ENCODE results near the gene RNPEPL1. TPM values are rescaled to one million over a fixed set of nuclear protein-coding genes. Genes with fewer than 3 reads are reported as not detected.

The RNPEPL1 gene
- total RNA-seq, 1 experiment from 2014 or later: 8.4 TPM

GRCh38 chr2:240629619-240629967, 61.3 kb downstream of the RNPEPL1 start:
- H3K9me3 ChIP-seq (replicated peaks): peaks cover 11% of the 10 kb centered on the region
- no peak for DNase-seq

GRCh38 chr2:240629968-240630770, 61.9 kb downstream of the RNPEPL1 start:
- Histone ChIP-seq H3K4me3 (no peak overlapping the region), H3K27me3 (no peaks in the 10 kb centered on the region), H3K27ac (no peak overlapping the region), H3K9me3 (replicated peaks) (peaks cover 11% of the 10 kb centered on the region), H3K4me1 (no peaks in the 10 kb centered on the region), H3K36me3 (no peaks in the 10 kb centered on the region)
- no peak for DNase-seq

More at GRCh38 chr2:240629619-240629967, 61.3 kb downstream of the RNPEPL1 start:
- no peaks in the 10 kb centered on the region for H3K4me1 ChIP-seq
- H3K27me3 ChIP-seq: no peaks in the 10 kb centered on the region
- no peaks in the 10 kb centered on the region for H3K36me3 ChIP-seq
- H3K27ac ChIP-seq: no peak overlapping the region
- H3K4me3 ChIP-seq: no peak overlapping the region

Other genes with a start within 250 kb of the RNPEPL1 start
- gene GPC1, start 132.8 kb upstream of the RNPEPL1 start, total RNA-seq (2014; rRNA removed; shearing (Covaris generic)): 73.9 and 78.1 TPM in 2 replicates
- 6.3 and 6.7 TPM in 2 replicates for gene ANKMY1, start 10.5 kb upstream of the RNPEPL1 start, total RNA-seq (2014; rRNA removed; shearing (Covaris generic))
- gene DUSP28, start 8.1 kb upstream of the RNPEPL1 start, total RNA-seq (2014; rRNA removed; shearing (Covaris generic)): 9.3 and 11.3 TPM in 2 replicates
- gene CAPN10, start 18.2 kb downstream of the RNPEPL1 start, total RNA-seq (2014; rRNA removed; shearing (Covaris generic)): 23.1 and 27.4 TPM in 2 replicates
- gene GPR35, start 57.0 kb downstream of the RNPEPL1 start, total RNA-seq (2014; rRNA removed; shearing (Covaris generic)): 0.04 and 0.30 TPM in 2 replicates
- not detected in 2 replicates for gene AQP12B, start 114.4 kb downstream of the RNPEPL1 start, total RNA-seq (2014; rRNA removed; shearing (Covaris generic))
- not detected in 2 replicates for gene AQP12A, start 123.4 kb downstream of the RNPEPL1 start, total RNA-seq (2014; rRNA removed; shearing (Covaris generic))

Measured in SJCRH30 (cell line).